ENCODE measurements around the gene CCDC187. TPM values are rescaled to one million over a fixed set of nuclear protein-coding genes. Genes with fewer than 3 reads are reported as not detected.

Gene CCDC187
- total and polyA plus RNA-seq, 2 of the 13 experiments (the other 11 are each of a cell fraction or from before 2014, with no cell fraction given) = 0.03 to 0.13 TPM

DNA sequence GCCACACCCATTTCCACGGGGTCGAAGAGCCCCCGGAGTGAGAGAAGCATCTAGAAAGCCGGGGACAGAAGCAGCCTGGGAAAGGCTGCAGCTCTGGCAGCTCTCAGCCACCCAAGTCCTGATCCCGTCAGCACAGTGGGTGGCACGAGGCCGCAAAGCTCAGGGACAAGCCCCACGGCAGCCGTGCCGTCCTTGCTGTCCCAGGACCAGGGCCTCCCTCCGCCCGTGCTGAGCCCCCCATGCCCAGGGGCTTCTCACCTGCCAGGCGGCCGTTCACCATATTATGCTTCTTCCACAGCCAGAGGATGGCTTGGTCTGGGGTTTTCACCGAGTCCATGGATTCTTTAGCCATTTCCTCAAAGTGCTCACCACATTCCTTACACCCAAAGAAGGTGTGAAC, 92.9 kb downstream of the CCDC187 start (continued):
- TF ChIP-seq ZNF33A (CRISPR knock-in tag; IDR thresholded peaks at IDR 0.05; ENCODE audit: borderline replicate concordance) (no peak), ZZZ3 (CRISPR knock-in tag; IDR thresholded peaks at IDR 0.05; ENCODE audit: borderline replicate concordance) (no peak), IRF2 (CRISPR knock-in tag; IDR thresholded peaks at IDR 0.05) (no peak)
- TF ChIP-seq, protein P1, sequence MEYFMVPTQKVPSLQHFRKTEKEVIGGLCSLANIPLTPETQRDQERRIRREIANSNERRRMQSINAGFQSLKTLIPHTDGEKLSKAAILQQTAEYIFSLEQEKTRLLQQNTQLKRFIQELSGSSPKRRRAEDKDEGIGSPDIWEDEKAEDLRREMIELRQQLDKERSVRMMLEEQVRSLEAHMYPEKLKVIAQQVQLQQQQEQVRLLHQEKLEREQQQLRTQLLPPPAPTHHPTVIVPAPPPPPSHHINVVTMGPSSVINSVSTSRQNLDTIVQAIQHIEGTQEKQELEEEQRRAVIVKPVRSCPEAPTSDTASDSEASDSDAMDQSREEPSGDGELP (IDR thresholded peaks at IDR 0.05; ENCODE audit: borderline replicate concordance, low read depth) = no peak

DNA sequence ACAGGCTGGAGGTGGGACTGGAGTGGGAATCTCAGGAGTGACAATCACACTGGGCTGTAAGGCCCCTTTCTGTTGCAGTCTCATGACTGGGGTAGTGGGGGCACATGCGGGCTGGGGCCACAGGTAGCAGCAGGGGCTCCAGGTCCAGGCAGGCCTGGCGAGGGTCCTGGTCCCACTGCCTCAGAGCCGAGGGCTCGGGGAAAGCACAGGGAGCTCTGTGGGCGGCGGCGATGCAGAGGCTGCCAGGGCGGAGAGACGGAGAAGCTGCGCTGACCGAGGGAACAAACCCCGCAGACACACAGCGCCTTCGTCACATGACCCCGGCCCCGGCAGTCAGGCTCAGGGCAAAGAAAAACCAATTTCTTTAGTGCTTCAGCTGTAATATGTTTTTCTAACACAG, 93.6 kb downstream of the CCDC187 start:
- 96% methylated on average over 14 of the region's 16 CpGs for WGBS (ENCODE audit: low lambda C conversion rate)
- Histone ChIP-seq H3K27me3 (ENCODE audit: control insufficient read depth in 1 of 2, insufficient read depth in 2 of 2, low read length in 2 of 2) (no peaks in the 10 kb centered on the region; a peak in 1 of 5 replicates), H3K9ac (ENCODE audit: insufficient read depth, low read depth, low read length) (no peak overlapping the region), H3K9me3 (ENCODE audit: low read length) (no peaks in the 10 kb centered on the region), H3K27ac (ENCODE audit: extremely low read length, insufficient read depth, low read length) (no peak overlapping the region), H3K79me2 (ENCODE audit: insufficient read depth, low read length) (no peaks in the 10 kb centered on the region), H3K4me2 (ENCODE audit: low read depth, low read length) (no peak overlapping the region), H3K36me3 (replicated peaks in 1 of 2; ENCODE audit: control insufficient read depth in 1 of 2, insufficient read depth in 2 of 2, low read length in 2 of 2) (peaks cover 28 to 61% of the 10 kb centered on the region in 2 experiments), H3K4me1 (ENCODE audit: insufficient read depth, low read length) (peaks cover 12% of the 10 kb centered on the region), H2AFZ (ENCODE audit: low read length) (no peak overlapping the region), H3K4me3 (replicated peaks in 1 of 3; ENCODE audit: insufficient read depth in 1 of 3, low read depth in 2 of 3, low read length in 3 of 3) (no peak overlapping the region), H4K20me1 (ENCODE audit: insufficient read depth, low read length) (peaks cover 23% of the 10 kb centered on the region; the same call in 1 of the 2 replicates)
- no TSS peak for BruUV-seq (replicated peaks)
- TF ChIP-seq ZNF567 (CRISPR knock-in tag; IDR thresholded peaks at IDR 0.05; ENCODE audit: borderline replicate concordance) (no peak), ZNF746 (CRISPR knock-in tag; IDR thresholded peaks at IDR 0.05) (no peak), FOXK2 (IDR thresholded peaks at IDR 0.05) (no peak)
- no peak for FAIRE-seq
- ChIA-PET POLR2A (no interaction called here), CTCF (ENCODE audit: low intra/inter-chr PET ratio, low total read pairs) (no interaction called here)
- intact Hi-C loops (cut with micrococcal nuclease; ENCODE audit: unreplicated experiment) (no loop called here), in situ Hi-C loops (cut with HindIII; ENCODE audit: extremely low pct_ligation_motif_present, low pct_unique_long_range_greater_than_20kb) (no loop called here)
- no peak for ATAC-seq
- no peak for DNase-seq (ENCODE audit: low spot score)

DNA sequence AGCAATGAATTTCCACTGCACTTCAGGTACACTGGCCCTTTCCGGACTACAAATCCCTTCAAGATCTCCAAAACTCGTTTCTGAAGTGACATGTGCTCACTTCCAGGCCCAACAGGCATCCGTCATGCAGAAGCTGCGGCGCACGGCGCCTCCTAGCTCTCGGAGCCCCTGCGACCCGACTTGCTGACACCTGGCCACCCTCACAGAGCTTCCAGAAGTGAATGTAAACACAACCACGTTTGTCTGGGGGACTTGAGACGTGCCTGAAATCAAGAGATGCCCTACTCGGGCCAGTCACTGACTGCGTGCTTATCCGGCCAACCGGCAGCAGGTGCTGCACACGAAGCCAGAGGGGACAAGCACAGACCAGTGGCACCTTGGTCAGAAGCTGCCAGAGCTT, 94.1 kb downstream of the CCDC187 start:
- H2AFZ ChIP-seq (ENCODE audit: low read length) = no peak overlapping the region
- FAIRE-seq (no peak), ATAC-seq (no peak), DNase-seq (ENCODE audit: low spot score) (no peak)
- H3K4me1 ChIP-seq (ENCODE audit: insufficient read depth, low read length) = peaks cover 12% of the 10 kb centered on the region
- POLR2A ChIA-PET = no interaction called here
- no peak overlapping the region for H3K27ac ChIP-seq (ENCODE audit: extremely low read length, insufficient read depth, low read length)
- CTCF ChIA-PET (ENCODE audit: low intra/inter-chr PET ratio, low total read pairs) = no interaction called here
- intact Hi-C loops (cut with micrococcal nuclease; ENCODE audit: unreplicated experiment) (no loop called here), in situ Hi-C loops (cut with HindIII; ENCODE audit: extremely low pct_ligation_motif_present, low pct_unique_long_range_greater_than_20kb) (no loop called here)
- BruUV-seq (replicated peaks) = no TSS peak
- H3K79me2 ChIP-seq (ENCODE audit: insufficient read depth, low read length) = no peaks in the 10 kb centered on the region
- peaks cover 25 to 57% of the 10 kb centered on the region in 2 experiments for H3K36me3 ChIP-seq (replicated peaks in 1 of 2; ENCODE audit: control insufficient read depth in 1 of 2, insufficient read depth in 2 of 2, low read length in 2 of 2)
- no peak overlapping the region for H3K4me3 ChIP-seq (replicated peaks in 1 of 3; ENCODE audit: insufficient read depth in 1 of 3, low read depth in 2 of 3, low read length in 3 of 3)
- H3K4me2 ChIP-seq (ENCODE audit: low read depth, low read length) = no peak overlapping the region
- no peaks in the 10 kb centered on the region for H3K9me3 ChIP-seq (ENCODE audit: low read length)
- H3K9ac ChIP-seq (ENCODE audit: insufficient read depth, low read depth, low read length) = no peak overlapping the region
- H3K27me3 ChIP-seq (ENCODE audit: control insufficient read depth in 1 of 2, insufficient read depth in 2 of 2, low read length in 2 of 2) = no peaks in the 10 kb centered on the region; a peak in 1 of 5 replicates
- peaks cover 25% of the 10 kb centered on the region; the same call in 1 of the 2 replicates for H4K20me1 ChIP-seq (ENCODE audit: insufficient read depth, low read length)
- 93% methylated on average over 15 of the region's 17 CpGs for WGBS (ENCODE audit: low lambda C conversion rate)
- TF ChIP-seq, protein P2, sequence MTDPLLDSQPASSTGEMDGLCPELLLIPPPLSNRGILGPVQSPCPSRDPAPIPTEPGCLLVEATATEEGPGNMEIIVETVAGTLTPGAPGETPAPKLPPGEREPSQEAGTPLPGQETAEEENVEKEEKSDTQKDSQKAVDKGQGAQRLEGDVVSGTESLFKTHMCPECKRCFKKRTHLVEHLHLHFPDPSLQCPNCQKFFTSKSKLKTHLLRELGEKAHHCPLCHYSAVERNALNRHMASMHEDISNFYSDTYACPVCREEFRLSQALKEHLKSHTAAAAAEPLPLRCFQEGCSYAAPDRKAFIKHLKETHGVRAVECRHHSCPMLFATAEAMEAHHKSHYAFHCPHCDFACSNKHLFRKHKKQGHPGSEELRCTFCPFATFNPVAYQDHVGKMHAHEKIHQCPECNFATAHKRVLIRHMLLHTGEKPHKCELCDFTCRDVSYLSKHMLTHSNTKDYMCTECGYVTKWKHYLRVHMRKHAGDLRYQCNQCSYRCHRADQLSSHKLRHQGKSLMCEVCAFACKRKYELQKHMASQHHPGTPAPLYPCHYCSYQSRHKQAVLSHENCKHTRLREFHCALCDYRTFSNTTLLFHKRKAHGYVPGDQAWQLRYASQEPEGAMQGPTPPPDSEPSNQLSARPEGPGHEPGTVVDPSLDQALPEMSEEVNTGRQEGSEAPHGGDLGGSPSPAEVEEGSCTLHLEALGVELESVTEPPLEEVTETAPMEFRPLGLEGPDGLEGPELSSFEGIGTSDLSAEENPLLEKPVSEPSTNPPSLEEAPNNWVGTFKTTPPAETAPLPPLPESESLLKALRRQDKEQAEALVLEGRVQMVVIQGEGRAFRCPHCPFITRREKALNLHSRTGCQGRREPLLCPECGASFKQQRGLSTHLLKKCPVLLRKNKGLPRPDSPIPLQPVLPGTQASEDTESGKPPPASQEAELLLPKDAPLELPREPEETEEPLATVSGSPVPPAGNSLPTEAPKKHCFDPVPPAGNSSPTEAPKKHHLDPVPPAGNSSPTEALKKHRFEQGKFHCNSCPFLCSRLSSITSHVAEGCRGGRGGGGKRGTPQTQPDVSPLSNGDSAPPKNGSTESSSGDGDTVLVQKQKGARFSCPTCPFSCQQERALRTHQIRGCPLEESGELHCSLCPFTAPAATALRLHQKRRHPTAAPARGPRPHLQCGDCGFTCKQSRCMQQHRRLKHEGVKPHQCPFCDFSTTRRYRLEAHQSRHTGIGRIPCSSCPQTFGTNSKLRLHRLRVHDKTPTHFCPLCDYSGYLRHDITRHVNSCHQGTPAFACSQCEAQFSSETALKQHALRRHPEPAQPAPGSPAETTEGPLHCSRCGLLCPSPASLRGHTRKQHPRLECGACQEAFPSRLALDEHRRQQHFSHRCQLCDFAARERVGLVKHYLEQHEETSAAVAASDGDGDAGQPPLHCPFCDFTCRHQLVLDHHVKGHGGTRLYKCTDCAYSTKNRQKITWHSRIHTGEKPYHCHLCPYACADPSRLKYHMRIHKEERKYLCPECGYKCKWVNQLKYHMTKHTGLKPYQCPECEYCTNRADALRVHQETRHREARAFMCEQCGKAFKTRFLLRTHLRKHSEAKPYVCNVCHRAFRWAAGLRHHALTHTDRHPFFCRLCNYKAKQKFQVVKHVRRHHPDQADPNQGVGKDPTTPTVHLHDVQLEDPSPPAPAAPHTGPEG (CRISPR knock-in tag; IDR thresholded peaks at IDR 0.05) = no peak
- TF ChIP-seq ZNF883 (CRISPR knock-in tag; IDR thresholded peaks at IDR 0.05; ENCODE audit: not compliant biosample characterization) (no peak), ZNF720 (CRISPR knock-in tag; IDR thresholded peaks at IDR 0.05) (no peak), MATR3 (CRISPR knock-in tag; IDR thresholded peaks at IDR 0.05) (no peak)
